KG1 (cell line): ENCODE data around the gene PDS5A.
"Not testable (repeated sequence)": the region's sequence is repeated elsewhere in the genome, so short reads cannot be mapped to it uniquely, and the experiment has no call there.

Experiments
- DNase-seq: peaks from one replicate; lab custom pipeline; 2025; lab: John Stamatoyannopoulos, UW

Gene PDS5A

GRCh38 chr4:39825090-39825489 is 152.6 kb downstream of the PDS5A start:
- DNase-seq, result no peak

GRCh38 chr4:39823191-39823590 is 154.5 kb downstream of the PDS5A start:
- DNase-seq, result no peak

GRCh38 chr4:39822662-39823061 is 155.0 kb downstream of the PDS5A start:
- DNase-seq, result no peak

- DNase-seq, result no peak
Observed at GRCh38 chr4:39821951-39822350, 155.8 kb downstream of the PDS5A start.

- DNase-seq, result no peak
Observed at GRCh38 chr4:39820186-39820585, 157.5 kb downstream of the PDS5A start.

- no peak for DNase-seq
Observed at GRCh38 chr4:39818646-39819045, 159.1 kb downstream of the PDS5A start.

- DNase-seq, result no peak
Observed at GRCh38 chr4:39814403-39815185, 163.1 kb downstream of the PDS5A start.

- not testable (repeated sequence) for DNase-seq
Observed at GRCh38 chr4:39813761-39814160, 163.9 kb downstream of the PDS5A start.

- DNase-seq, result not testable (repeated sequence)
Observed at GRCh38 chr4:39813033-39813432, 164.7 kb downstream of the PDS5A start.

GRCh38 chr4:39812500-39812899 is 165.2 kb downstream of the PDS5A start:
- DNase-seq, result no peak

- DNase-seq, result no peak
Observed at GRCh38 chr4:39808231-39808749, 169.4 kb downstream of the PDS5A start.

GRCh38 chr4:39802005-39802404 is 175.7 kb downstream of the PDS5A start:
- DNase-seq, result no peak

- not testable (repeated sequence) for DNase-seq
Observed at GRCh38 chr4:39792976-39793375, 184.7 kb downstream of the PDS5A start.

GRCh38 chr4:39792529-39792928 is 185.2 kb downstream of the PDS5A start:
- DNase-seq, result no peak

- DNase-seq, result no peak
Observed at GRCh38 chr4:39792128-39792527, 185.6 kb downstream of the PDS5A start.

GRCh38 chr4:39786838-39787237 is 190.9 kb downstream of the PDS5A start:
- no peak for DNase-seq

- DNase-seq, result no peak
Observed at GRCh38 chr4:39785083-39785482, 192.6 kb downstream of the PDS5A start.

- DNase-seq, result not testable (repeated sequence)
Observed at GRCh38 chr4:39781988-39782387, 195.7 kb downstream of the PDS5A start.
